Mesendoderm (in vitro differentiated cells): ENCODE data around the gene C14orf180.
"Not testable (repeated sequence)": the region's sequence is repeated elsewhere in the genome, so short reads cannot be mapped to it uniquely, and the experiment has no call there.

ENCODE experiments used
- DNase-seq: peaks from one replicate; pipeline ENCODE4 v3.0.0; 2013
- H2AK5ac ChIP-seq: 2 replicates; pipeline ENCODE4 v1.6.1; 2013; ENCODE audit warnings: low read length, inconsistent platforms
- H2BK120ac ChIP-seq: 2 replicates; pipeline ENCODE4 v1.6.1; 2013; ENCODE audit warnings: low read depth, mild to moderate bottlenecking, low read length, moderate library complexity, mixed read lengths
- H2BK15ac ChIP-seq: replicated peaks from 2 replicates; pipeline ENCODE4 v1.6.1; 2013; ENCODE audit warnings: low read depth, mild to moderate bottlenecking, moderate library complexity
- H2BK5ac ChIP-seq: 2 replicates; pipeline ENCODE4 v1.6.1; 2013; ENCODE audit warnings: low read length, inconsistent platforms
- H3K18ac ChIP-seq: 2 replicates; pipeline ENCODE4 v1.6.1; 2013; ENCODE audit warnings: mild to moderate bottlenecking, low read length, mixed read lengths
- H3K23ac ChIP-seq: one replicate; pipeline ENCODE4 v1.6.1; 2013; ENCODE audit warnings: low read length
- H3K27ac ChIP-seq: 2 replicates; pipeline ENCODE4 v1.5.1; 2013; ENCODE audit warnings: low read depth, mild to moderate bottlenecking, inconsistent platforms, low read length, moderate library complexity
- H3K27me3 ChIP-seq: 2 replicates; pipeline ENCODE4 v1.6.1; 2013; ENCODE audit warnings: low read length, control low read depth, mild to moderate bottlenecking, inconsistent platforms; ENCODE audit not compliant: insufficient read depth, poor library complexity
- H3K36me3 ChIP-seq: 2 replicates; pipeline ENCODE4 v1.6.1; 2013; ENCODE audit warnings: low read length, inconsistent platforms; ENCODE audit not compliant: control insufficient read depth, insufficient read depth
- H3K4ac ChIP-seq: one replicate; pipeline ENCODE4 v1.6.1; 2013; ENCODE audit warnings: low read depth, mild to moderate bottlenecking, low read length, moderate library complexity
- H3K4me1 ChIP-seq: 2 replicates; pipeline ENCODE4 v1.6.1; 2013; ENCODE audit warnings: low read depth, low read length, inconsistent platforms; ENCODE audit not compliant: control insufficient read depth
- H3K4me2 ChIP-seq: 2 replicates; pipeline ENCODE4 v1.6.1; 2013; ENCODE audit warnings: low read length
- H3K4me3 ChIP-seq: 2 replicates; pipeline ENCODE4 v1.5.1; 2013; ENCODE audit warnings: mild to moderate bottlenecking, low read length
- H3K56ac ChIP-seq: one replicate; pipeline ENCODE4 v1.6.1; 2013; ENCODE audit warnings: low read length
- H3K79me1 ChIP-seq: 2 replicates; pipeline ENCODE4 v1.6.1; 2013; ENCODE audit warnings: low read length, inconsistent platforms
- H3K79me2 ChIP-seq: 2 replicates; pipeline ENCODE4 v1.6.1; 2013; ENCODE audit warnings: mild to moderate bottlenecking, low read length; ENCODE audit not compliant: control insufficient read depth, insufficient read depth
- H3K9ac ChIP-seq: 2 replicates; pipeline ENCODE4 v1.6.1; 2013; ENCODE audit warnings: low read length, inconsistent platforms
- H4K5ac ChIP-seq: one replicate; pipeline ENCODE4 v1.6.1; 2013; ENCODE audit warnings: low read length
- H4K8ac ChIP-seq: one replicate; pipeline ENCODE4 v1.6.1; 2013; ENCODE audit warnings: low read depth, mild to moderate bottlenecking, control low read depth, low read length, moderate library complexity
- WGBS: extraction: QIAGEN DNeasy Blood & Tissue Kit; methylation state at CpG from one replicate; pipeline ENCODE4 v1.1.7; 2013; ENCODE audit warnings: low lambda C conversion rate, missing lambda C conversion rate; ENCODE audit not compliant: insufficient coverage; ENCODE audit errors: extremely low coverage; 5-methylcytosine and 5-hydroxymethylcytosine counted together

C14orf180 gene

GRCh38 chr14:104635717-104636116, 56.2 kb downstream of the C14orf180 start:
- Histone ChIP-seq H3K36me3 (no peaks in the 10 kb centered on the region), H3K9ac (no peak overlapping the region), H3K4me3 (no peak overlapping the region), H3K18ac (no peak overlapping the region), H3K79me2 (no peaks in the 10 kb centered on the region), H2AK5ac (no peak overlapping the region), H4K8ac (no peak overlapping the region), H3K56ac (no peak overlapping the region), H3K27me3 (no peaks in the 10 kb centered on the region), H3K79me1 (no peaks in the 10 kb centered on the region), H2BK15ac (no peak overlapping the region), H3K4ac (no peak overlapping the region), H3K23ac (no peak overlapping the region), H3K4me2 (no peak overlapping the region), H2BK5ac (no peak overlapping the region), H4K5ac (no peak overlapping the region), H3K4me1 (no peaks in the 10 kb centered on the region), H2BK120ac (no peak overlapping the region), H3K27ac (no peak overlapping the region)
- DNase-seq: no peak
- WGBS: no CpG with 5 or more reads among the region's 14 CpGs

- Histone ChIP-seq H4K8ac (no peak overlapping the region), H3K36me3 (no peaks in the 10 kb centered on the region), H3K79me2 (no peaks in the 10 kb centered on the region), H2BK120ac (no peak overlapping the region), H2AK5ac (no peak overlapping the region), H3K27me3 (no peaks in the 10 kb centered on the region), H3K23ac (no peak overlapping the region), H2BK15ac (no peak overlapping the region), H3K4me2 (no peak overlapping the region), H3K4ac (no peak overlapping the region), H3K4me1 (no peaks in the 10 kb centered on the region), H3K27ac (no peak overlapping the region), H2BK5ac (no peak overlapping the region), H3K9ac (no peak overlapping the region), H4K5ac (no peak overlapping the region), H3K18ac (no peak overlapping the region), H3K4me3 (no peak overlapping the region), H3K56ac (no peak overlapping the region), H3K79me1 (no peaks in the 10 kb centered on the region)
- DNase-seq: no peak
- no CpG with 5 or more reads among the region's 11 CpGs for WGBS
Measured at GRCh38 chr14:104636131-104636530, 56.6 kb downstream of the C14orf180 start.

GRCh38 chr14:104636846-104637545, 57.4 kb downstream of the C14orf180 start:
- H2AK5ac ChIP-seq, H3K27me3 ChIP-seq, H4K5ac ChIP-seq, H3K36me3 ChIP-seq, H3K4me2 ChIP-seq, H3K23ac ChIP-seq, H3K79me2 ChIP-seq, H2BK15ac ChIP-seq, DNase-seq, H4K8ac ChIP-seq, H3K18ac ChIP-seq, H3K4me3 ChIP-seq, H2BK5ac ChIP-seq, H3K9ac ChIP-seq, H3K27ac ChIP-seq, H2BK120ac ChIP-seq, H3K79me1 ChIP-seq, H3K4ac ChIP-seq, H3K4me1 ChIP-seq: not testable (repeated sequence)
- no CpG with 5 or more reads among the region's 39 CpGs for WGBS
- peak overlapping the region; percentile 0 for H3K56ac ChIP-seq

GRCh38 chr14:104637546-104638003, 58.0 kb downstream of the C14orf180 start:
- no peak overlapping the region for H3K27ac ChIP-seq
- WGBS: no CpG with 5 or more reads among the region's 5 CpGs
- no peak overlapping the region for H2AK5ac ChIP-seq
- no peak overlapping the region for H2BK5ac ChIP-seq
- no peak overlapping the region for H4K5ac ChIP-seq
- H3K9ac ChIP-seq: no peak overlapping the region
- H3K4me2 ChIP-seq: no peak overlapping the region
- H3K56ac ChIP-seq: peak overlapping the region; percentile 0
- H3K4me3 ChIP-seq: no peak overlapping the region
- no peaks in the 10 kb centered on the region for H3K79me1 ChIP-seq
- no peak overlapping the region for H3K4ac ChIP-seq
- H3K4me1 ChIP-seq: no peaks in the 10 kb centered on the region
- DNase-seq: no peak
- H3K23ac ChIP-seq: no peak overlapping the region
- H3K18ac ChIP-seq: no peak overlapping the region
- no peaks in the 10 kb centered on the region for H3K79me2 ChIP-seq
- no peak overlapping the region for H2BK15ac ChIP-seq
- no peaks in the 10 kb centered on the region for H3K27me3 ChIP-seq
- H3K36me3 ChIP-seq: no peaks in the 10 kb centered on the region
- H4K8ac ChIP-seq: no peak overlapping the region
- H2BK120ac ChIP-seq: no peak overlapping the region

- no peak overlapping the region for H3K4me2 ChIP-seq
- H3K36me3 ChIP-seq: no peaks in the 10 kb centered on the region
- no peak overlapping the region for H3K23ac ChIP-seq
- no peak overlapping the region for H3K27ac ChIP-seq
- DNase-seq: no peak
- no peaks in the 10 kb centered on the region for H3K79me1 ChIP-seq
- no peak overlapping the region for H3K4ac ChIP-seq
- H2BK5ac ChIP-seq: peak overlapping the region; percentile 50
- H2AK5ac ChIP-seq: no peak overlapping the region
- no peaks in the 10 kb centered on the region for H3K27me3 ChIP-seq
- H2BK120ac ChIP-seq: no peak overlapping the region
- no peaks in the 10 kb centered on the region for H3K79me2 ChIP-seq
- H3K4me3 ChIP-seq: no peak overlapping the region
- no CpG with 5 or more reads among the region's 12 CpGs for WGBS
- H3K18ac ChIP-seq: no peak overlapping the region
- no peak overlapping the region for H3K9ac ChIP-seq
- no peak overlapping the region for H4K5ac ChIP-seq
- H3K4me1 ChIP-seq: no peaks in the 10 kb centered on the region
- H4K8ac ChIP-seq: no peak overlapping the region
- no peak overlapping the region for H2BK15ac ChIP-seq
- H3K56ac ChIP-seq: peak overlapping the region; percentile 42
Measured at GRCh38 chr14:104638190-104638589, 58.6 kb downstream of the C14orf180 start.

GRCh38 chr14:104638927-104639450, 59.4 kb downstream of the C14orf180 start:
- Histone ChIP-seq H3K18ac (no peak overlapping the region), H4K5ac (no peak overlapping the region), H3K27me3 (no peaks in the 10 kb centered on the region), H3K79me1 (no peaks in the 10 kb centered on the region), H3K23ac (no peak overlapping the region), H3K9ac (no peak overlapping the region), H4K8ac (no peak overlapping the region), H3K56ac (peak overlapping the region; percentile 62), H3K27ac (no peak overlapping the region), H3K36me3 (no peaks in the 10 kb centered on the region), H2BK5ac (no peak overlapping the region), H2BK120ac (no peak overlapping the region), H3K4me2 (no peak overlapping the region), H2AK5ac (no peak overlapping the region), H3K79me2 (no peaks in the 10 kb centered on the region), H3K4me1 (peaks cover 2% of the 10 kb centered on the region), H3K4ac (no peak overlapping the region), H3K4me3 (no peak overlapping the region), H2BK15ac (no peak overlapping the region)
- no peak for DNase-seq
- WGBS: no CpG with 5 or more reads among the region's 13 CpGs
